ES-I3 (cell line): ENCODE results near the gene FDPS.
"Not testable (repeated sequence)": the region's sequence is repeated elsewhere in the genome, so short reads cannot be mapped to it uniquely, and the experiment has no call there.

Source experiments
- H3K36me3 ChIP-seq: 2 replicates; pipeline ENCODE4 v1.6.1; 2013; ENCODE audit warnings: mild to moderate bottlenecking, low read length, control low read depth, moderate library complexity; ENCODE audit not compliant: insufficient read depth
- H3K4me1 ChIP-seq: 2 replicates; pipeline ENCODE4 v1.6.1; 2013; ENCODE audit warnings: mild to moderate bottlenecking, control low read depth, low read length; ENCODE audit not compliant: insufficient read depth
- H3K9ac ChIP-seq: 2 replicates; pipeline ENCODE4 v1.6.1; 2013; ENCODE audit warnings: low read depth, mild to moderate bottlenecking, low read length, moderate library complexity
- H3K9me3 ChIP-seq: 2 replicates; pipeline ENCODE4 v1.6.1; 2013; ENCODE audit warnings: mild to moderate bottlenecking, low read length, moderate library complexity; ENCODE audit not compliant: control insufficient read depth, insufficient read depth

Gene FDPS

GRCh38 chr1:155328856-155329255 is 20.2 kb downstream of the FDPS start:
- not testable (repeated sequence) for H3K9me3 ChIP-seq, H3K36me3 ChIP-seq, H3K4me1 ChIP-seq, H3K9ac ChIP-seq

DNA sequence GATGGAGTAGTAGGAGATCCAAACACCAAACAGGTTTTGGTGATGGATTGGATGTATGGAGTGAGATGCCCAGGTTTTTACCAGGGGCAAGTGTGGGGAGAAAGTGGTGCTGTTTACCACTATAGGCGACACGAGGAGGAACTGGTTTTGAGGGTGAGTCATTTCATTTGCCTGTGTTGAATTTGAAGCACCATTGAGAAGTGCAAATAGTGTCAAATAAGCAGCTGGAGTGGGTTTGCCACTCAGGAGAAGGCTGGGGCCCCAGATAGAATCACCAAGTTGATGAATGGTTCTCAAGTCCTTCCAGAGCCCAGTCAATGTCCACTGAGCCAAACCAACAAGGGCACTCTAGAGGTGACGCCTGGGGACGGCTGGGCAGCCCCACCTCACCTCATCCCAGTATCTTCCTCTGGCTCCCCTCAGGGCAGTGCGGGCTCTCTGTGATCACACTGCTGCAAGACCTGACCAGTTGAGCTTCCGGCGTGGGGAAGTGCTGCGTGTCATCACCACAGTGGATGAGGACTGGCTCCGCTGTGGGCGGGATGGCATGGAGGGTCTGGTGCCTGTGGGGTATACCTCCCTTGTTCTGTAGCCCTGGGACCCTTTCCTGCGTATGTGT is 21.4 kb downstream of the FDPS start:
- Histone ChIP-seq H3K9ac (no peak overlapping the region), H3K36me3 (no peaks in the 10 kb centered on the region; the same call in 1 of the 2 replicates), H3K9me3 (no peaks in the 10 kb centered on the region), H3K4me1 (no peaks in the 10 kb centered on the region)

GRCh38 chr1:155334962-155335361 is 26.3 kb downstream of the FDPS start:
- H3K9ac ChIP-seq: no peak overlapping the region
- H3K9me3 ChIP-seq: no peaks in the 10 kb centered on the region
- peaks cover 18% of the 10 kb centered on the region for H3K36me3 ChIP-seq
- H3K4me1 ChIP-seq: no peaks in the 10 kb centered on the region

- Histone ChIP-seq H3K9me3 (no peaks in the 10 kb centered on the region), H3K9ac (no peak overlapping the region), H3K36me3 (peaks cover 27% of the 10 kb centered on the region), H3K4me1 (no peaks in the 10 kb centered on the region)
These were observed 30.9 kb downstream of the FDPS start for GRCh38 chr1:155339515-155340097.

DNA sequence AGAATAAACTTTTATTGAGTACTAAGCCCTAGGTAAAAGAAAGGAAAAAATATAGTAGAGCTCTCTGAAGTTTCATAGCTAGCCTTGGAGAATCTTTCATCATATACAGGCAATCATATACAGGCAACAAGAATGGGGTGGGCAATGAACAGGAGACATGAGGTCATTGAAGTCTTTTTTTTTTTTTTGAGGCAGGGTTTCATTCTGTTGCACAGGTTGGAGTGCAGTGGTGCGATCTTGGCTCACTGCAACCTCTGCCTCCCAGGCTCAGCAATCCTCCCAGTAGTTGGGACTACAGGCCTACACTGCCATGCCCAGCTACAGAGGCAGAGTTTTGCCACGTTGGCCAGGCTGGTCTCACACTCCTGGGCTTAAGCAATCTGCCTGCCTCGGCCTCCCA is 34.2 kb downstream of the FDPS start:
- no peaks in the 10 kb centered on the region for H3K9me3 ChIP-seq
- peaks cover 28% of the 10 kb centered on the region for H3K36me3 ChIP-seq
- H3K4me1 ChIP-seq: no peaks in the 10 kb centered on the region
- no peak overlapping the region for H3K9ac ChIP-seq

DNA sequence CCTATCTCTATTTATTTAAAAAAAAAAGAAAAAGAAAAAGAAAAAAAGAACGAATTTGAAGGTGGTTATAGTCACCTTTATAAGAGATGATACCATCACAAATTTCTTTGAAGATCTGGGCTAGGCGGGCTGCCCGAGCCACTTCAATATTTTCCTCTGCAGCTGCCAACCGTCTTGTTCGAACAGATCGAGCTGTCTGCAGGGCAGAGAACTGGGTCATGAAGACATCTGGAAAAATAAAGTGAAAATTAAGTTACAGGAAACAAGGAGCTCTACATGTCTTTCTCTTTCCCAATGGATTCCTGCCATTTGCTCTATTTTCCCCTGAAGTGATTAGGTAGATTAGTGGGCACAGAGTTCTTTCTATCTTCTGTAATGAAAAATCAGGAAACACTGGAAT is 44.0 kb downstream of the FDPS start:
- no peak overlapping the region for H3K9ac ChIP-seq
- H3K36me3 ChIP-seq: peaks cover 22% of the 10 kb centered on the region

GRCh38 chr1:155360051-155360450 is 51.4 kb downstream of the FDPS start:
- Histone ChIP-seq H3K4me1 (no peaks in the 10 kb centered on the region), H3K9ac (no peak overlapping the region), H3K9me3 (no peaks in the 10 kb centered on the region), H3K36me3 (peaks cover 7% of the 10 kb centered on the region; the same call in 1 of the 2 replicates)

More for the DNA sequence above, 44.0 kb downstream of the FDPS start:
- Histone ChIP-seq H3K9me3 (no peaks in the 10 kb centered on the region), H3K4me1 (no peaks in the 10 kb centered on the region)
